Right lobe of liver (tissue), 6 donors: ENCODE measurements around the gene CLSTN1. TPM values are rescaled to one million over a fixed set of nuclear protein-coding genes. Genes with fewer than 3 reads are reported as not detected.
"Not testable (repeated sequence)": the region's sequence is repeated elsewhere in the genome, so short reads cannot be mapped to it uniquely, and the experiment has no call there.

Experiments
- ATAC-seq, 4 donors: fragments of 200-7000 bp; cut with Tn5 transposase; one replicate each; pipeline ENCODE4 v1.9.1; 2020; ENCODE audit warnings: mild to moderate bottlenecking in 4 of 4, moderate library complexity in 4 of 4
- DNase-seq, 3 donors: peaks; one replicate each; pipeline ENCODE4 v3.0.0-alpha.2; 2020
- H3K27ac ChIP-seq, 3 donors: fragments of 200-600 bp; one replicate each; pipeline ENCODE4 v1.8.0; 2022
- H3K27me3 ChIP-seq, 2 donors: fragments of 200-600 bp; one replicate each; pipeline ENCODE4 v1.8.0; 2022
- H3K36me3 ChIP-seq, 4 donors: fragments of 200-600 bp; sonication (generic) in 1 of 4; one replicate each; pipeline versions ENCODE4 v1.5.1 to v1.8.0; 2017 to 2022; ENCODE audit warnings: control low read depth in 1 of 4
- H3K4me1 ChIP-seq, 4 donors: fragments of 200-600 bp; sonication (generic) in 1 of 4; one replicate each; pipeline versions ENCODE4 v1.5.1 to v1.8.0; 2017 to 2022; ENCODE audit warnings: control low read depth in 1 of 4
- H3K4me3 ChIP-seq, 3 donors: fragments of 200-600 bp; one replicate each; pipeline ENCODE4 v1.8.0; 2022
- H3K9me3 ChIP-seq, 4 donors: fragments of 200-600 bp; sonication (generic) in 1 of 4; one replicate each; pipeline versions ENCODE4 v1.5.1 to v1.8.0; 2017 to 2022; ENCODE audit warnings: control low read depth in 1 of 4
- CTCF ChIP-seq, 4 donors: fragments of 200-600 bp in 3 of 4; fragments of 450-650 bp in 1 of 4; IDR thresholded peaks; one replicate each; pipeline versions ENCODE4 v1.5.1 to v1.8.0; 2016 to 2022; ENCODE audit warnings: antibody characterized with exemption in 4 of 4, mild to moderate bottlenecking in 2 of 4
- POLR2A ChIP-seq: fragments of 450-650 bp; IDR thresholded peaks from one replicate; pipeline ENCODE4 v1.6.1; 2017; ENCODE audit warnings: antibody characterized with exemption, mild to moderate bottlenecking
- WGBS: methylation state at CpG from one replicate; pipeline ENCODE4 v1.1.6; 2018; ENCODE audit warnings: low coverage, low lambda C conversion rate; ENCODE audit not compliant: insufficient coverage; ENCODE audit errors: missing lambda C conversion rate; 5-methylcytosine and 5-hydroxymethylcytosine counted together
- intact Hi-C, 2 donors: fragments of 100-400 bp; cut with DNase I; formaldehyde crosslinking; loops; one replicate each; pipeline versions ENCODE4 v1.11.2 to v1.14.1; 2022
- total RNA-seq, 6 experiments: library from RNA; depleted of rRNA in 2 of 6; stranded (reverse); fragments of >200 nt in 2 of 6; fragmentation: NEBNext Ultra II Directional in 3 of 6; extraction: Animal tissue kit (Norgen Biotek cat#: 25700) in 3 of 6; gene quantifications; one replicate each; pipeline versions ENCODE4 v1.1.0 to v1.2.4, GENCODE V29; 2016 to 2023
- donor health status: DM: no; HTN: yes; CAD: no.
- donor health status: DM: no; HTN: no; CAD: no.
- donor health status: DM: no; HTN: no; CAD: no.
- donor health status: DM: no; HTN: yes; CAD: no.
- donor health status: DM: no; HTN: yes; CAD: no.

The CLSTN1 gene
- total RNA-seq, 6 experiments from 2014 or later = 4.4 to 9.9 (median 8.3) TPM

- peaks cover 0 to 14% (median 6%) of the 10 kb centered on the region in 4 donors for H3K4me1 ChIP-seq
- intact Hi-C loops = no loop called here
- peaks cover 0 to 2% (median 0%) of the 10 kb centered on the region in 4 donors for H3K36me3 ChIP-seq
- 50% methylated on average over 10 of the region's 10 CpGs for WGBS
- no peaks in the 10 kb centered on the region for H3K27me3 ChIP-seq
- H3K27ac ChIP-seq = no peak overlapping the region
- no peaks in the 10 kb centered on the region for H3K9me3 ChIP-seq
- ATAC-seq (no peak), DNase-seq (no peak)
- H3K4me3 ChIP-seq = no peak overlapping the region
- TF ChIP-seq CTCF (IDR thresholded peaks at IDR 0.05) (no peak), POLR2A (no peak)
Observed at GRCh38 chr1:9755441-9755995, 68.2 kb downstream of the CLSTN1 start.

- ATAC-seq (no peak), DNase-seq (no peak)
- WGBS = 78% methylated on average over 6 of the region's 12 CpGs
- H3K27ac ChIP-seq = no peak overlapping the region
- intact Hi-C loops = no loop called here
- H3K9me3 ChIP-seq = no peaks in the 10 kb centered on the region
- no peaks in the 10 kb centered on the region for H3K4me1 ChIP-seq
- no peak for TF ChIP-seq CTCF (IDR thresholded peaks at IDR 0.05)
- no peak for TF ChIP-seq POLR2A
- no peaks in the 10 kb centered on the region for H3K27me3 ChIP-seq
- H3K36me3 ChIP-seq = peaks cover 0 to 2% (median 0%) of the 10 kb centered on the region in 4 donors
- H3K4me3 ChIP-seq = no peak overlapping the region
Observed at GRCh38 chr1:9753121-9753531, 70.6 kb downstream of the CLSTN1 start.

- Histone ChIP-seq H3K4me3 (no peak overlapping the region), H3K27me3 (no peaks in the 10 kb centered on the region), H3K36me3 (peaks cover 0 to 2% (median 0%) of the 10 kb centered on the region in 4 donors), H3K27ac (no peak overlapping the region), H3K9me3 (no peaks in the 10 kb centered on the region), H3K4me1 (no peaks in the 10 kb centered on the region)
- ATAC-seq = no peak
- WGBS = 53% methylated on average over 3 of the region's 3 CpGs
- DNase-seq = no peak
- intact Hi-C loops = no loop called here
- TF ChIP-seq CTCF (IDR thresholded peaks at IDR 0.05) (no peak), POLR2A (no peak)
Observed at GRCh38 chr1:9751971-9752370, 71.8 kb downstream of the CLSTN1 start.

- H3K4me3 ChIP-seq = no peak overlapping the region
- ATAC-seq (no peak), DNase-seq (no peak)
- no peaks in the 10 kb centered on the region for H3K27me3 ChIP-seq
- H3K4me1 ChIP-seq = no peaks in the 10 kb centered on the region
- TF ChIP-seq POLR2A (no peak), CTCF (IDR thresholded peaks at IDR 0.05) (no peak)
- H3K27ac ChIP-seq = no peak overlapping the region
- H3K36me3 ChIP-seq = peaks cover 0 to 2% (median 0%) of the 10 kb centered on the region in 4 donors
- intact Hi-C loops = no loop called here
- WGBS = 95% methylated on average over 11 of the region's 14 CpGs
- no peaks in the 10 kb centered on the region for H3K9me3 ChIP-seq
Observed at GRCh38 chr1:9749361-9749760, 74.4 kb downstream of the CLSTN1 start.

GRCh38 chr1:9748391-9748790 is 75.4 kb downstream of the CLSTN1 start:
- intact Hi-C loops, H3K9me3 ChIP-seq, H3K36me3 ChIP-seq, ATAC-seq, H3K4me1 ChIP-seq, H3K4me3 ChIP-seq, H3K27me3 ChIP-seq, H3K27ac ChIP-seq, DNase-seq: not testable (repeated sequence)
- WGBS = 99% methylated on average over 7 of the region's 9 CpGs
